Endothelial cell of umbilical vein (primary cell): ENCODE data around the gene BMP2K. TPM values are rescaled to one million over a fixed set of nuclear protein-coding genes. Genes with fewer than 3 reads are reported as not detected.

Source experiments
- BruUV-seq: library from RNA; stranded (reverse); fragments of 400-500 nt; replicated peaks from 2 replicates; lab custom pipeline; 2021; lab: Mats Ljungman, UMichigan
- CTCF ChIA-PET: fragments of 300-600, 350-600 bp; sonication (Branson Sonifier 250); formaldehyde crosslinking; loops from one replicate; lab custom pipeline; 2021; ENCODE audit warnings: antibody characterized with exemption, inconsistent platforms; lab: Charles Lee
- POLR2A ChIA-PET: fragments of 300-600, 350-600 bp; sonication (Branson Sonifier 250); formaldehyde crosslinking; loops from one replicate; lab custom pipeline; 2021; ENCODE audit warnings: antibody characterized with exemption, inconsistent platforms; lab: Charles Lee
- DNase-seq: peaks from one replicate; pipeline ENCODE4 v3.0.0-alpha.2; 2011; ENCODE audit warnings: low read depth, low spot score
- FAIRE-seq: peaks from 2 replicates; lab custom pipeline; 2011; peaks lifted over from hg19 to GRCh38; lab: Jason Lieb, UNC
- H2AFZ ChIP-seq: 2 replicates; pipeline ENCODE4 v1.6.0; 2012; ENCODE audit warnings: low read depth, low read length, control low read depth, inconsistent platforms
- H3K27ac ChIP-seq: 2 replicates; pipeline ENCODE4 v1.5.1; 2011; ENCODE audit warnings: low read depth, mild to moderate bottlenecking, control low read depth, low read length, moderate library complexity; ENCODE audit not compliant: insufficient read depth
- H3K27me3 ChIP-seq, 2 experiments: 2 replicates each; pipeline versions ENCODE4 v1.6.0 to v1.6.1; 2011; ENCODE audit warnings: low read length in 2 of 2, mixed read lengths in 1 of 2; ENCODE audit not compliant: control insufficient read depth in 2 of 2, insufficient read depth in 2 of 2
- H3K36me3 ChIP-seq, 2 experiments: 2 replicates in 1 of 2; 3 replicates in 1 of 2; pipeline ENCODE4 v1.5.1; 2011; ENCODE audit warnings: low read length in 2 of 2, mild to moderate bottlenecking in 1 of 2, moderate library complexity in 1 of 2; ENCODE audit not compliant: control insufficient read depth in 2 of 2, insufficient read depth in 2 of 2; ENCODE audit errors: extremely low read depth in 1 of 2
- H3K4me1 ChIP-seq: 3 replicates; pipeline ENCODE4 v1.5.1; 2011; ENCODE audit warnings: mild to moderate bottlenecking, low read length; ENCODE audit not compliant: control insufficient read depth, insufficient read depth; ENCODE audit errors: extremely low read depth
- H3K4me2 ChIP-seq: 2 replicates; pipeline ENCODE4 v1.6.1; 2011; ENCODE audit warnings: low read length, control low read depth, mixed read lengths; ENCODE audit not compliant: insufficient read depth
- H3K4me3 ChIP-seq, 3 experiments: fragments of 200-600 bp in 1 of 3; sonication (generic), shearing (Covaris generic) in 1 of 3; replicated peaks in 1 of 3; 2 replicates each; pipeline ENCODE4 v1.5.1; 2011 to 2016; ENCODE audit warnings: control low read depth in 3 of 3, low read length in 3 of 3, mild to moderate bottlenecking in 2 of 3, inconsistent platforms in 1 of 3, low read depth in 1 of 3, moderate library complexity in 1 of 3; ENCODE audit not compliant: insufficient read depth in 1 of 3
- H3K79me2 ChIP-seq: 2 replicates; pipeline ENCODE4 v1.6.0; 2012; ENCODE audit warnings: low read length, inconsistent platforms; ENCODE audit not compliant: control insufficient read depth, insufficient read depth
- H3K9ac ChIP-seq: replicated peaks from 2 replicates; pipeline ENCODE3; 2011; ENCODE audit warnings: low read length, control low read depth; ENCODE audit not compliant: insufficient read depth; ENCODE audit errors: extremely low read depth
- H3K9me1 ChIP-seq: replicated peaks from 3 replicates; pipeline ENCODE4 v1.6.0; 2011; ENCODE audit warnings: mild to moderate bottlenecking, low read length; ENCODE audit not compliant: control insufficient read depth, insufficient read depth; ENCODE audit errors: extremely low read depth
- H3K9me3 ChIP-seq: replicated peaks from 2 replicates; pipeline ENCODE4 v1.5.1; 2012; ENCODE audit warnings: low read length, inconsistent platforms; ENCODE audit not compliant: control insufficient read depth, insufficient read depth
- H4K20me1 ChIP-seq: replicated peaks from 2 replicates; pipeline ENCODE3; 2011; ENCODE audit warnings: mild to moderate bottlenecking, low read length; ENCODE audit not compliant: control insufficient read depth, insufficient read depth; ENCODE audit errors: extremely low read depth
- EZH2 ChIP-seq: IDR thresholded peaks from 2 replicates; pipeline ENCODE4 v1.6.1; 2012; ENCODE audit warnings: borderline replicate concordance, low read depth, mild to moderate bottlenecking, moderate library complexity, low read length, inconsistent platforms; ENCODE audit not compliant: severe bottlenecking
- FOS ChIP-seq: IDR thresholded peaks from 2 replicates; pipeline ENCODE4 v1.6.1; 2011; ENCODE audit warnings: mild to moderate bottlenecking, low read length, moderate library complexity, borderline replicate concordance; ENCODE audit not compliant: insufficient read depth
- GATA2 ChIP-seq: IDR thresholded peaks from 2 replicates; pipeline ENCODE4 v1.7.0; 2011; ENCODE audit warnings: low read depth, mild to moderate bottlenecking, moderate library complexity, mixed read lengths, low read length; ENCODE audit not compliant: insufficient read length, insufficient read depth
- JUN ChIP-seq: IDR thresholded peaks from 2 replicates; pipeline ENCODE4 v1.6.1; 2011; ENCODE audit warnings: borderline replicate concordance, low read depth; ENCODE audit not compliant: insufficient read length, insufficient read depth
- MAX ChIP-seq: IDR thresholded peaks from 2 replicates; pipeline ENCODE4 v1.6.1; 2011; ENCODE audit not compliant: insufficient read depth, insufficient read length
- MYC ChIP-seq: IDR thresholded peaks from one replicate; pipeline ENCODE4 v1.6.1; 2011; ENCODE audit warnings: mild to moderate bottlenecking, low read depth, low read length
- POLR2A ChIP-seq: IDR thresholded peaks from 2 replicates; pipeline ENCODE4 v1.6.1; 2012; ENCODE audit warnings: low read depth, mild to moderate bottlenecking, control low read depth, low read length
- POLR2AphosphoS5 ChIP-seq: IDR thresholded peaks from 2 replicates; pipeline ENCODE4 v1.6.1; 2012; ENCODE audit warnings: low read depth, mild to moderate bottlenecking, control low read depth, low read length, moderate library complexity; ENCODE audit not compliant: insufficient read depth
- dilution Hi-C: fragments of 300-500 bp; cut with MboI; formaldehyde crosslinking; loops from one replicate; pipeline ENCODE4 v1.15.0; 2019; ENCODE audit warnings: low sequenced_read_pairs; ENCODE audit not compliant: extremely low pct_ligation_motif_present
- intact Hi-C: fragments of 100-400 bp; cut with micrococcal nuclease; formaldehyde crosslinking; loops from one replicate; pipeline ENCODE4 v1.10.0; 2022
- polyA plus RNA-seq, 4 experiments: library from polyadenylated mRNA; depleted of rRNA in 3 of 4; stranded (reverse) in 3 of 4; unstranded in 1 of 4; fragments of >200 nt; gene quantifications; 2 replicates each; pipeline versions ENCODE4 v1.2.1 to v1.2.3, GENCODE V29; 2011 to 2012; ENCODE audit warnings: missing spikeins in 1 of 4
- total RNA-seq: library from RNA; stranded (reverse); gene quantifications from 2 replicates; pipeline ENCODE4 v1.2.3, GENCODE V29; 2021
- TF ChIP-seq, protein P1 (sequence below), 2 donors: IDR thresholded peaks; 1 replicate in 1 of 2; 2 replicates in 1 of 2; pipeline ENCODE4 v1.5.1; 2011; ENCODE audit warnings: low read length in 2 of 2, mild to moderate bottlenecking in 2 of 2, moderate library complexity in 2 of 2, control low read depth in 1 of 2, inconsistent platforms in 1 of 2, low read depth in 1 of 2; ENCODE audit not compliant: insufficient read depth in 1 of 2; ENCODE audit errors: extremely low read depth in 1 of 2

BMP2K gene
- total and polyA plus RNA-seq, 2 donors (not counting 3 experiments of a cell fraction or from before 2014, with no cell fraction given) = 16.1 to 37.9 TPM

- no peak overlapping the region for H3K27ac ChIP-seq
- no peak overlapping the region for H3K4me2 ChIP-seq
- H4K20me1 ChIP-seq = no peaks in the 10 kb centered on the region
- no peaks in the 10 kb centered on the region for H3K27me3 ChIP-seq
- H2AFZ ChIP-seq = no peak overlapping the region
- H3K79me2 ChIP-seq = no peaks in the 10 kb centered on the region
- ChIA-PET CTCF (interaction anchor here (0.6 to 1.3 kb wide), 2 partner anchors 81 to 82 kb away, joined by 3 read pairs; no protein-coding TSS in a partner anchor), POLR2A (interaction anchor here (0.7 kb wide), 1 partner anchor 149 kb away, joined by 4 read pairs; no protein-coding TSS in a partner anchor)
- DNase-seq = no peak
- peaks cover 10% of the 10 kb centered on the region for H3K4me1 ChIP-seq
- H3K9me3 ChIP-seq = no peaks in the 10 kb centered on the region
- intact Hi-C loops = no loop called here
- H3K4me3 ChIP-seq = no peak overlapping the region
- no peak for TF ChIP-seq MYC
- no peak for TF ChIP-seq JUN
- TF ChIP-seq MAX = no peak
- TF ChIP-seq EZH2 = no peak
- TF ChIP-seq POLR2AphosphoS5 = no peak
- TF ChIP-seq FOS = no peak
- TF ChIP-seq POLR2A = no peak
- TF ChIP-seq, protein P1, sequence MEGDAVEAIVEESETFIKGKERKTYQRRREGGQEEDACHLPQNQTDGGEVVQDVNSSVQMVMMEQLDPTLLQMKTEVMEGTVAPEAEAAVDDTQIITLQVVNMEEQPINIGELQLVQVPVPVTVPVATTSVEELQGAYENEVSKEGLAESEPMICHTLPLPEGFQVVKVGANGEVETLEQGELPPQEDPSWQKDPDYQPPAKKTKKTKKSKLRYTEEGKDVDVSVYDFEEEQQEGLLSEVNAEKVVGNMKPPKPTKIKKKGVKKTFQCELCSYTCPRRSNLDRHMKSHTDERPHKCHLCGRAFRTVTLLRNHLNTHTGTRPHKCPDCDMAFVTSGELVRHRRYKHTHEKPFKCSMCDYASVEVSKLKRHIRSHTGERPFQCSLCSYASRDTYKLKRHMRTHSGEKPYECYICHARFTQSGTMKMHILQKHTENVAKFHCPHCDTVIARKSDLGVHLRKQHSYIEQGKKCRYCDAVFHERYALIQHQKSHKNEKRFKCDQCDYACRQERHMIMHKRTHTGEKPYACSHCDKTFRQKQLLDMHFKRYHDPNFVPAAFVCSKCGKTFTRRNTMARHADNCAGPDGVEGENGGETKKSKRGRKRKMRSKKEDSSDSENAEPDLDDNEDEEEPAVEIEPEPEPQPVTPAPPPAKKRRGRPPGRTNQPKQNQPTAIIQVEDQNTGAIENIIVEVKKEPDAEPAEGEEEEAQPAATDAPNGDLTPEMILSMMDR (IDR thresholded peaks at IDR 0.05; ENCODE audit: extremely low read depth in 1 of 2, insufficient read depth in 1 of 2, low read depth in 1 of 2, low read length in 2 of 2) = no peak
- no peak for TF ChIP-seq GATA2
- no peak overlapping the region for H3K9ac ChIP-seq
- no peaks in the 10 kb centered on the region for H3K36me3 ChIP-seq
- no peak for FAIRE-seq
- no TSS peak for BruUV-seq
- no peaks in the 10 kb centered on the region for H3K9me1 ChIP-seq
- dilution Hi-C loops = no loop called here
These were observed 49.6 kb upstream of the BMP2K start for GRCh38 chr4:78726546-78726945.
